GM21576 (cell line): ENCODE results near the gene AZU1.
"Not testable (repeated sequence)": the region's sequence is repeated elsewhere in the genome, so short reads cannot be mapped to it uniquely, and the experiment has no call there.

Experiments used
- ATAC-seq: cut with Tn5 transposase; IDR thresholded peaks from one replicate; pipeline ENCODE4 v1.9.1; 2021; ENCODE audit warnings: mild to moderate bottlenecking, moderate library complexity; ENCODE audit not compliant: unreplicated experiment

AZU1 gene

GRCh38 chr19:824885-825284 lies 2.8 kb upstream of the AZU1 start:
- ATAC-seq, result no peak

GRCh38 chr19:825897-826644 lies 1.6 kb upstream of the AZU1 start:
- ATAC-seq, result no peak

- no peak for ATAC-seq
Observed at GRCh38 chr19:827314-827709, 325 bp upstream of the AZU1 start.

- no peak for ATAC-seq
Observed at GRCh38 chr19:829129-829758, 1.6 kb downstream of the AZU1 start.

GRCh38 chr19:831407-832369 lies 4.1 kb downstream of the AZU1 start:
- no peak for ATAC-seq

GRCh38 chr19:834216-834615 lies 6.6 kb downstream of the AZU1 start:
- no peak for ATAC-seq

- ATAC-seq, result no peak
Observed at GRCh38 chr19:835210-835810, 7.7 kb downstream of the AZU1 start.

GRCh38 chr19:840519-841206 lies 13.0 kb downstream of the AZU1 start, which contains the start of gene PRTN3:
Gene PRTN3 (plus strand): TSS chr19:840999. CDS start chr19:841009, 10 bp downstream.
- no peak for ATAC-seq

GRCh38 chr19:842802-843179 lies 15.2 kb downstream of the AZU1 start:
- ATAC-seq, result not testable (repeated sequence)

- ATAC-seq, result no peak
Observed at GRCh38 chr19:843180-843835, 15.7 kb downstream of the AZU1 start.

GRCh38 chr19:843836-844545 lies 16.4 kb downstream of the AZU1 start:
- no peak for ATAC-seq

- ATAC-seq, result no peak
Observed at GRCh38 chr19:844546-844971, 16.9 kb downstream of the AZU1 start.

GRCh38 chr19:845707-846521 lies 18.3 kb downstream of the AZU1 start:
- no peak for ATAC-seq

GRCh38 chr19:848386-848921 lies 20.8 kb downstream of the AZU1 start:
- no peak for ATAC-seq

- ATAC-seq, result not testable (repeated sequence)
Observed at GRCh38 chr19:849195-849594, 21.6 kb downstream of the AZU1 start.

GRCh38 chr19:850221-850978 lies 22.8 kb downstream of the AZU1 start:
- ATAC-seq, result no peak

GRCh38 chr19:850979-851335 lies 23.3 kb downstream of the AZU1 start:
- ATAC-seq, result no peak
